Neural progenitor cell (in vitro differentiated cells): Measurements from ENCODE around the gene PTAFR.

ENCODE experiments used
- CTCF ChIP-seq: fragments of 200-600 bp; sonication (generic); IDR thresholded peaks from 2 replicates; pipeline ENCODE4 v1.5.1; 2017; ENCODE audit warnings: antibody characterized with exemption, mild to moderate bottlenecking
- EZH2 ChIP-seq: fragments of 200-600 bp; sonication (generic); IDR thresholded peaks from 2 replicates; pipeline ENCODE4 v1.6.1; 2017; ENCODE audit warnings: antibody characterized with exemption, mild to moderate bottlenecking, moderate library complexity
- EZH2phosphoT487 ChIP-seq: fragments of 200-600 bp; sonication (generic); IDR thresholded peaks from 2 replicates; pipeline ENCODE4 v1.6.1; 2017; ENCODE audit warnings: antibody characterized with exemption

GRCh38 chr1:28163496-28164161 is 12.9 kb downstream of the PTAFR start:
- TF ChIP-seq CTCF = no peak
- TF ChIP-seq EZH2 = no peak
- no peak for TF ChIP-seq EZH2phosphoT487
